Lower lobe of right lung (tissue), 2 donors: ENCODE measurements around the gene EXOSC3. TPM values are rescaled to one million over a fixed set of nuclear protein-coding genes. Genes with fewer than 3 reads are reported as not detected.
"Not testable (repeated sequence)": the region's sequence is repeated elsewhere in the genome, so short reads cannot be mapped to it uniquely, and the experiment has no call there.

Experiments used
- ATAC-seq, 2 donors: fragments of 200-7000 bp; cut with Tn5 transposase; one replicate each; pipeline ENCODE4 v1.9.1; 2020 to 2022; ENCODE audit warnings: mild to moderate bottlenecking in 2 of 2, moderate library complexity in 2 of 2
- DNase-seq: peaks from one replicate; pipeline ENCODE4 v3.0.0-alpha.2; 2020
- H3K27ac ChIP-seq: fragments of 200-600 bp; one replicate; pipeline ENCODE4 v1.8.0; 2022
- H3K27me3 ChIP-seq: fragments of 200-600 bp; one replicate; pipeline ENCODE4 v1.8.0; 2022; ENCODE audit warnings: low read depth
- H3K36me3 ChIP-seq: fragments of 200-600 bp; one replicate; pipeline ENCODE4 v1.8.0; 2022; ENCODE audit warnings: mild to moderate bottlenecking
- H3K4me1 ChIP-seq: fragments of 200-600 bp; one replicate; pipeline ENCODE4 v1.8.0; 2022
- H3K4me3 ChIP-seq: fragments of 200-600 bp; one replicate; pipeline ENCODE4 v1.8.0; 2022; ENCODE audit warnings: mild to moderate bottlenecking
- H3K9me3 ChIP-seq: fragments of 200-600 bp; one replicate; pipeline ENCODE4 v1.8.0; 2022
- CTCF ChIP-seq: fragments of 200-600 bp; IDR thresholded peaks from one replicate; pipeline ENCODE4 v1.8.0; 2022; ENCODE audit warnings: antibody characterized with exemption, mild to moderate bottlenecking
- intact Hi-C: fragments of 100-400 bp; cut with DNase I; formaldehyde crosslinking; loops from one replicate; pipeline ENCODE4 v1.11.0; 2022
- long read RNA-seq: library from polyadenylated mRNA; unstranded; transcript quantifications from one replicate; pipeline ENCODE4 v2.0.0, GENCODE V29; 2021
- total RNA-seq: library from RNA; stranded (reverse); fragmentation: NEBNext Ultra II Directional; extraction: Animal tissue kit (Norgen Biotek cat#: 25700); gene quantifications from one replicate; pipeline ENCODE4 v1.2.1, GENCODE V29; 2021
- donor health status: DM: no; HTN: yes; CAD: no; lungs with severe emphysema.

EXOSC3 gene
- 34.6 TPM for total RNA-seq
- long read RNA-seq, transcript EXOSC3-201 (4 exons, 1,806 nt), result major isoform, 19 of 30 reads
- long read RNA-seq, partial matches to known transcripts, result 0 of 30 reads
- long read RNA-seq, other reads (novel, unspliced or antisense), result 9 of 30 reads

- TF ChIP-seq CTCF, result peak; percentile 18
These were observed at the start of gene EXOSC3 for GRCh38 chr9:37784616-37785483. TSS of gene EXOSC3 (minus strand) at chr9:37785064. CDS start at chr9:37785044, 20 bp downstream.

GRCh38 chr9:37827483-37828165 is 42.8 kb upstream of the EXOSC3 start:
- no peak overlapping the region for H3K4me3 ChIP-seq
- no peaks in the 10 kb centered on the region for H3K27me3 ChIP-seq
- DNase-seq, result no peak
- intact Hi-C loops, result no loop called here
- no peak for ATAC-seq
- no peaks in the 10 kb centered on the region for H3K4me1 ChIP-seq
- H3K9me3 ChIP-seq, result no peaks in the 10 kb centered on the region
- peaks cover 47% of the 10 kb centered on the region for H3K36me3 ChIP-seq
- no peak for TF ChIP-seq CTCF
- H3K27ac ChIP-seq, result no peak overlapping the region

More at GRCh38 chr9:37784616-37785483, at the start of gene EXOSC3:
- no peaks in the 10 kb centered on the region for H3K9me3 ChIP-seq
- H3K4me3 ChIP-seq, result peak within 1 kb of the TSS; percentile 95
- H3K27me3 ChIP-seq, result peaks cover 5% of the 10 kb centered on the region
- intact Hi-C loops, result no loop called here
- peak within 1 kb of the TSS; percentile 89 for H3K27ac ChIP-seq
- peak; percentile 94 for DNase-seq
- peaks cover 20% of the 10 kb centered on the region for H3K4me1 ChIP-seq
- H3K36me3 ChIP-seq, result peaks cover 37% of the 10 kb centered on the region
- ATAC-seq, result peak; percentile 96 to 99

GRCh38 chr9:37825174-37825573 is 40.3 kb upstream of the EXOSC3 start:
- H3K27ac ChIP-seq, ATAC-seq, H3K9me3 ChIP-seq, H3K4me1 ChIP-seq, intact Hi-C loops, DNase-seq, H3K4me3 ChIP-seq, H3K27me3 ChIP-seq: not testable (repeated sequence)
- H3K36me3 ChIP-seq, result peaks cover 67% of the 10 kb centered on the region

GRCh38 chr9:37820142-37820541 is 35.3 kb upstream of the EXOSC3 start:
- Histone ChIP-seq H3K27me3 (no peaks in the 10 kb centered on the region), H3K27ac (no peak overlapping the region), H3K36me3 (peaks cover 37% of the 10 kb centered on the region), H3K4me3 (no peak overlapping the region), H3K9me3 (no peaks in the 10 kb centered on the region), H3K4me1 (no peaks in the 10 kb centered on the region)
- no peak for ATAC-seq
- intact Hi-C loops, result no loop called here
- DNase-seq, result no peak
- TF ChIP-seq CTCF, result no peak

GRCh38 chr9:37818849-37819248 is 34.0 kb upstream of the EXOSC3 start:
- H3K9me3 ChIP-seq, result no peaks in the 10 kb centered on the region
- no peak overlapping the region for H3K4me3 ChIP-seq
- ATAC-seq (no peak), DNase-seq (no peak)
- intact Hi-C loops, result no loop called here
- H3K27ac ChIP-seq, result no peak overlapping the region
- no peaks in the 10 kb centered on the region for H3K27me3 ChIP-seq
- H3K4me1 ChIP-seq, result no peaks in the 10 kb centered on the region
- H3K36me3 ChIP-seq, result peaks cover 37% of the 10 kb centered on the region
- no peak for TF ChIP-seq CTCF
